HUES64 (cell line): Measurements from ENCODE around the gene PTTG1.

Experiments used
- H3K27ac ChIP-seq: 2 replicates; pipeline ENCODE4 v1.7.0; 2013; ENCODE audit warnings: low read depth, low read length, inconsistent platforms
- H3K27me3 ChIP-seq: 2 replicates; pipeline ENCODE4 v1.6.1; 2013; ENCODE audit warnings: mild to moderate bottlenecking, low read length; ENCODE audit not compliant: insufficient read depth
- H3K36me3 ChIP-seq: 2 replicates; pipeline ENCODE4 v1.6.1; 2013; ENCODE audit warnings: mild to moderate bottlenecking, low read length; ENCODE audit not compliant: insufficient read depth
- H3K4me1 ChIP-seq: 2 replicates; pipeline ENCODE4 v1.6.1; 2013; ENCODE audit warnings: mild to moderate bottlenecking, low read length, moderate library complexity; ENCODE audit not compliant: insufficient read depth
- H3K4me3 ChIP-seq: 2 replicates; pipeline ENCODE4 v1.5.1; 2013; ENCODE audit warnings: mild to moderate bottlenecking, low read length, moderate library complexity
- H3K9ac ChIP-seq: 2 replicates; pipeline ENCODE4 v1.6.1; 2013; ENCODE audit warnings: mild to moderate bottlenecking, low read depth, low read length
- H3K9me3 ChIP-seq: 2 replicates; pipeline ENCODE4 v1.6.1; 2013; ENCODE audit warnings: low read depth, low read length; ENCODE audit not compliant: insufficient read depth
- WGBS: fragments of 150-250, 120-280 bp; methylation state at CpG from one replicate; pipeline ENCODE4 v1.1.7; 2013; ENCODE audit warnings: missing lambda C conversion rate; 5-methylcytosine and 5-hydroxymethylcytosine counted together

PTTG1 gene

DNA sequence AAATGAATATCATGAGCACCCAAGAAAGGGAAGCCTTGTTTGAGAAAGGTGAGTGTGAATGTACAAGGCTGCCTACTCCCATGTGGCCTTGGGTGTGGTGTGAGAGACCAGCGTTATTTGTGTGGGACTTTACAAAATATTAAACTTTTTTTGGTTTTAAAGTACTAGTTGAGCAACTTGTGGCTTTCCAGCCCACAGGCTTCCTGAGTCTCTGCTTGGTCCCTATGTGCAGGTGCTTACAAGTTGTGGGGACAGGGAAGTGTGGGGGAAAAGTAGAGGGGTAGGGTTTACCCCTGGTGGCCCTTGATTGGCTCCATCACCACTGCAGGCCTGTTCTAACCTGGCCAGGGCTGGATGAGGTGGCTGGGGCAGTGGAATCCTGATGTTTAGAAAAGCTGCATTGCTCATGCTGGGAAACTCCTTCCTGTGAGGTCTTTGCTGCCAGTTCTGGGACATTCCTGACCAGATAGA, 19.7 kb downstream of the PTTG1 start:
- Histone ChIP-seq H3K9ac (no peak overlapping the region), H3K9me3 (no peaks in the 10 kb centered on the region), H3K4me1 (no peaks in the 10 kb centered on the region; the same call in 1 of the 2 replicates), H3K36me3 (no peaks in the 10 kb centered on the region), H3K4me3 (no peak overlapping the region), H3K27ac (no peak overlapping the region), H3K27me3 (no peaks in the 10 kb centered on the region)
- 75% methylated on average over 1 of the region's 1 CpG for WGBS

DNA sequence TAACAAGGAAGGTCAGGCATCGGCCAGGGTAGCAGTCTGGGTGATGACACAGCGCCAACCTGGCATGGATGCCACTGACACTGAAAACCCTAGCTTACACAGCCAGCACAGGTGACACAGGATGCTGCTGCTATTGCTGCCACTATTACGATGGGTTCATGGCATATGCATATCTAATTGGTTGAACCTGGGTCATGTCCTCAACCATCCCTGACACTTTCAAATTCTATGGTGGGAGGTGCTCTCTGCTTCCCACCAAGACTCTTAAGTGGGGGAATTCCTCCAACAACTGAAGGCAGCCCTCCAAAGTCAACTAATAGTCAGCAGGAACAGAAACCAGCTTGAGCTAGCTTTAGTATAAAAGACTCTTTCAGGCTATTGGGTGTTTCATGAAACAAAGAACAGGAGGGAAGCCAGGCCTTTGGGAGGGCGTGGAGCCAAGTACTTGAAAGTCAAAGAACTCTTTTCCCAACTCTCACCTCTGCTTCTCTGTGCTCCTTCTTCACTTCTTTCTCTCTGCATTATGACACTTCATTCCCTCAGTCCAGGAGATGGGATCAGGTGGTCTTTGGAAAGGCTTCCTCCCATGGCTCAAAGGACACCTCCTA, 21.3 kb downstream of the PTTG1 start:
- 92% methylated on average over 4 of the region's 4 CpGs for WGBS
- no peaks in the 10 kb centered on the region for H3K27me3 ChIP-seq

DNA sequence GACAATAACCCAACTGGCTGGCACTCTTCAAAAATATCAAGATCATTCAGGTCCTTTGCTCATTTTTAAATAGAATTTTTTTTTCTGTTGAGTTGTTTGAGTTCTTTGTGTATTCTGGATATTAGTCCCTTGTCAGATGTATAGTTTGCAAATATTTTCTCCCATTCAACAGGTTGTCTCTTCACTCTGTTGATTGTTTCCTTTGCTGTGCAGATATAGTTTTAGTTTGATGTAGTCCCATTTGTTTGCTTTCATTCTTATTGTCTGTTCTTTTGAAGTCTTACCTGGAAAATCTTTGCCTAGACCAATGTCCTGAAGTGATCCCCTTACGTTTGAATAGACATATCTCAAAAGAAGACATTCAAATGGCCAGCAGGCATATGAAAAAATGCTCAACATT, 22.8 kb downstream of the PTTG1 start:
- no peaks in the 10 kb centered on the region; the same call in 1 of the 2 replicates for H3K4me1 ChIP-seq
- H3K27me3 ChIP-seq, result no peaks in the 10 kb centered on the region
- no peaks in the 10 kb centered on the region for H3K9me3 ChIP-seq
- H3K4me3 ChIP-seq, result no peak overlapping the region
- H3K36me3 ChIP-seq, result no peaks in the 10 kb centered on the region
- no peak overlapping the region for H3K9ac ChIP-seq
- H3K27ac ChIP-seq, result no peak overlapping the region
- WGBS, result 89% methylated on average over 1 of the region's 1 CpG

More for the DNA sequence above, 21.3 kb downstream of the PTTG1 start:
- H3K4me1 ChIP-seq, result no peaks in the 10 kb centered on the region; the same call in 1 of the 2 replicates
- H3K27ac ChIP-seq, result no peak overlapping the region
- H3K36me3 ChIP-seq, result no peaks in the 10 kb centered on the region
- H3K9me3 ChIP-seq, result no peaks in the 10 kb centered on the region
- no peak overlapping the region for H3K4me3 ChIP-seq
- H3K9ac ChIP-seq, result no peak overlapping the region

DNA sequence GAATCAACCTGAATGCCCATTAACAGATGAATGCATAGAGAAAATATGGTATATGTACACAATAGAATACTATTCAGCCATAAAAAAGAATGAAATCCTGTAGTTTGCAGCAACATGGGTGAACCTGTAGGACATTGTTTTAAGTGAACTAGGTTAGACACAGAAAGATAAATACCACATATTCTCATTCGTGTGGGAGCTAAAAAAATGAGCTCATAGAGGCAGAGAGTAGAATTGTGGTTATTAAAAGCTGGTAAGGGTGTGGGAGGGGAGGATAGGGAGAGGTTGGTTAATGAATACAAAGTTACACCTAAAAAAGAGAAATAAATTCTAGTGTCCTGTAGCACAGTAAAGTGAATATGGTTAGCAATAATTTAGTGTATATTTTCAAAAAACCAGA, 23.5 kb downstream of the PTTG1 start:
- Histone ChIP-seq H3K27me3 (no peaks in the 10 kb centered on the region), H3K4me1 (no peaks in the 10 kb centered on the region; the same call in 1 of the 2 replicates), H3K4me3 (no peak overlapping the region), H3K27ac (no peak overlapping the region), H3K9me3 (no peaks in the 10 kb centered on the region), H3K9ac (no peak overlapping the region), H3K36me3 (no peaks in the 10 kb centered on the region)
- WGBS, result 100% methylated on average over 1 of the region's 1 CpG

DNA sequence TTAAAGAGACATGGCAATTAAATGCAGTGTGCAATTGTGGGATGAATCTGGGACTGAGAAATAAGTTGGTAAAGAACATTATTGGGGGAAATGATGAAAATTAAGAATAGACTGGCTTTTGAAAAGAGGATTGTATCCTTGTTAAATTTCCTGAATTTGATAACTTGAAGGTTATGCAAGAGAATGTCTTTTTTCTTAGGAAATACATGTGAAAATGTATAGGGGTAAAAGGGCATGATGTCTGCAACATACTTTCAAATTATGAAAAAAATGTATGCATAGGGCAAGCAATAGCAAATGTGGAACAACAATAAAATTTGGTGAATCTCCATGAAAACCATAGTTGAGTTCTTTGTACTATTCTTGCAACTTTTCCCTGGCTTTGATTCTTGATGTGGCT, 24.1 kb downstream of the PTTG1 start:
- Histone ChIP-seq H3K9me3 (no peaks in the 10 kb centered on the region), H3K9ac (no peak overlapping the region), H3K4me3 (no peak overlapping the region), H3K36me3 (no peaks in the 10 kb centered on the region), H3K27ac (no peak overlapping the region), H3K4me1 (no peaks in the 10 kb centered on the region; the same call in 1 of the 2 replicates), H3K27me3 (no peaks in the 10 kb centered on the region)

DNA sequence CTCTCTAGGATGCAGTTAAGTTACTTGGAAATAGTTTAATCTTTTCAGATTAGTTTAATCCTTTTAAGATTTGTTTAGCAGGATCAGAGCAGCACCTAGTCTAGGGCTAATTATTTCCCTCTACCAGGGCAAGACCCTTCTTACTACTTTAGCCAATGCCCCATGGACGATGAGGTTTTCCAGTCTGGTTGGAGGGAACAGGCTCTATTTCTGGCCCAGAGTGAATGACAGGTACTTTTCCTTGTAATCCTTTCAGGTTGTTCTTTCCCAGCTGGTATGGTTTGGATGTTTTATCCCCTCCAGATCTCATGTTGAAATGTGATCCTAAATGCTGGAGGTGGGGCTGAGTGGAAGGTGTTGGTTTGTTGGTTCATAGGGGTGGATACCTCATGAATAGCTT, 27.2 kb downstream of the PTTG1 start:
- no peak overlapping the region for H3K9ac ChIP-seq
- H3K9me3 ChIP-seq, result no peaks in the 10 kb centered on the region
- no peaks in the 10 kb centered on the region for H3K27me3 ChIP-seq
- no peak overlapping the region for H3K27ac ChIP-seq
- no peak overlapping the region for H3K4me3 ChIP-seq
- no peaks in the 10 kb centered on the region for H3K4me1 ChIP-seq
- 84% methylated on average over 1 of the region's 1 CpG for WGBS
- no peaks in the 10 kb centered on the region for H3K36me3 ChIP-seq

DNA sequence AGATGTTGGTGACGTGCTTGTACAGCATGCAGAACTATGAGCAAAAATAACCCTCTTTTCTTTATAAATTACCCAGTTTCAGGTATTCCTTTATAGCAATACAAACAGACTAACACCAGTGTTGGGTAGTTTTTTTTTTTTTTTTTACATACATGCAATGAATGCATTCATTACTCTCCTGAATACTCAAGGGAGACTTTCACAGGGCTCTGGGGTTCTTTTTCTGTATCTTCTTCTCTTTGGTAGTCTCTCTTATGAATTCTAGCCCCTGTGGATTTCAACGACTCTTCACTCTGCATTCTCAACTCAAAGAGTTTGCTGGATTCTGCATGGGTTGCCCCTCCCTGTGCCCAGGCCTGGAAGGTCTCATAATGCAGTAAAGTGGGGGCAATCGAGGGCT, 27.8 kb downstream of the PTTG1 start:
- 95% methylated on average over 3 of the region's 3 CpGs for WGBS
- no peak overlapping the region for H3K9ac ChIP-seq

DNA sequence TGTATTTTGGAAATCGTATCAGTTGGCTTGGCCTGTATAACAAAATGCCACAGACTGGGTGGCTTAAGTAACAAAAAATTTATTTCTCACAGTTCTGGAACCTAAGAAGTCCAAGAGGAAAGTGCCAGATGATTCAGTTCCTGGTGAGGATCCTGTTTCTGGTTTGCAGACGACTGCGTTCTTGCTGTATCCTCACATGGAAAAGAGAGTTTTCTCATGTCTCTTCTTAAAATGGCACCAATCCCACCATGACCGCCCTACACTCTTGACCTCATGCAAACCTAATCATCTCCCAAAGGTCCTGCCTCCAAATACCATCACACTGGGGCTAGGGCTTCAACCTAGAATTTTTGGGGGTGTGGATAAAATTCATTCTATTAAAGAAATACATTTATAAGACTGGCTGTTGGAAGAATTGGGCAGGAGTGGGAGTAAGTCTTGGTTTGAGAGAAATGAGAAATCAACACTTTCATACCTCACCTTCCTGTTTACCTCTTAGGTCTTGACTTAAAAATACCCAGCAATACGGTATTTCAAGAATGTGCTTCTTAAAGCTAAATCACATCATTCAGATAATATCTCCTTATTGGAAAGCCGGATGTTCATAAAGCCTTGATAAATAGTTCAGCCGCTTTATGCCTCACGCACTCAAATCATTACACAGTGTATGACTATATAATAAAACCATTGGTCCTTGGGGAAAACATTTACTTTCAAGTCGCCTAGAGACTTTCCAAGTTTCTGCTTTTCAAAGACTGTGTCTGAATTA, 28.7 kb downstream of the PTTG1 start:
- Histone ChIP-seq H3K27me3 (no peaks in the 10 kb centered on the region), H3K27ac (no peak overlapping the region), H3K4me3 (no peak overlapping the region), H3K36me3 (no peaks in the 10 kb centered on the region), H3K4me1 (no peaks in the 10 kb centered on the region), H3K9ac (no peak overlapping the region), H3K9me3 (no peaks in the 10 kb centered on the region)
- 91% methylated on average over 8 of the region's 9 CpGs for WGBS

More for the DNA sequence above, 27.8 kb downstream of the PTTG1 start:
- H3K4me3 ChIP-seq, result no peak overlapping the region
- no peak overlapping the region for H3K27ac ChIP-seq
- H3K4me1 ChIP-seq, result no peaks in the 10 kb centered on the region
- no peaks in the 10 kb centered on the region for H3K36me3 ChIP-seq
- no peaks in the 10 kb centered on the region for H3K27me3 ChIP-seq
- H3K9me3 ChIP-seq, result no peaks in the 10 kb centered on the region

DNA sequence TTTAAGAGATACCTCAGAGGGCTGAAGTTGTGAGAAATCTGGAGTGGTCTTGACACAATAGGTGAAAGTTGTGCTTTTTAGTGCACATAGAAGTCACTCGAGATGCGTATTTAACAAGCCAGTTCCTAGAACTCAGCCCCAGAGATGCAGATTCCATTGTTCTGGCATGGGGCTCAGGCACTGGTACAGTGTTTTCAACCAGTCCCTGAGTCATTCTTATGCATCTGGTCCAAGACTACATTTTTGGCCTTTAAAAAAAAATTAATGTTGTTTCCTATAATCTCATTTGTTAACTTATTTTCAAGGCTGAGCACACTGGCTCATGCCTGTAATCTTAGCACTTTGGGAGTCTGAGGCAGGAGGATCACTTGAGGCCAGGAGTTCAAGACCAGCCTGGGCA, 29.6 kb downstream of the PTTG1 start:
- Histone ChIP-seq H3K27ac (no peak overlapping the region), H3K9ac (no peak overlapping the region), H3K4me3 (no peak overlapping the region), H3K4me1 (no peaks in the 10 kb centered on the region), H3K36me3 (no peaks in the 10 kb centered on the region), H3K9me3 (no peaks in the 10 kb centered on the region), H3K27me3 (no peaks in the 10 kb centered on the region)
- 95% methylated on average over 2 of the region's 2 CpGs for WGBS

DNA sequence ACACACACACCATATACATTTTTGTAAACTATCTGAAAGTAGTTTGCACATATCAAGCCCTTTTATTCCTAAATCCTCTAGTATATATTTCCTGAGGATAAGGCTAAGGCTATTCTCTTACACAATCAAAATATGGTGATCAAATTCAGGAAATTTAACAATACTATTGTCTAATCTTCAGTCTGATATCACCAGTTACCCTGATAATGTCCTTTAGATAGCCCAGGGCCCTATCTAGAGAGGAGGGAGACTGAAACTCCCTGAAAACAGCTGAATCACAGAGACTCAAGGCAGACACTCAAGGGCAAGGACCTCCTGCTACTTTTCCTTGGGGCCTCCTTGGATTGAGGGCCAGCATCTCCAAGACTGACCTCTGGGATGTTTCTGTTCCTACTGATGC, 30.4 kb downstream of the PTTG1 start:
- H3K27ac ChIP-seq, result no peak overlapping the region
- no peak overlapping the region for H3K9ac ChIP-seq
- H3K9me3 ChIP-seq, result no peaks in the 10 kb centered on the region
- no peaks in the 10 kb centered on the region for H3K36me3 ChIP-seq
- H3K4me1 ChIP-seq, result no peaks in the 10 kb centered on the region
- no peaks in the 10 kb centered on the region for H3K27me3 ChIP-seq
- no peak overlapping the region for H3K4me3 ChIP-seq

DNA sequence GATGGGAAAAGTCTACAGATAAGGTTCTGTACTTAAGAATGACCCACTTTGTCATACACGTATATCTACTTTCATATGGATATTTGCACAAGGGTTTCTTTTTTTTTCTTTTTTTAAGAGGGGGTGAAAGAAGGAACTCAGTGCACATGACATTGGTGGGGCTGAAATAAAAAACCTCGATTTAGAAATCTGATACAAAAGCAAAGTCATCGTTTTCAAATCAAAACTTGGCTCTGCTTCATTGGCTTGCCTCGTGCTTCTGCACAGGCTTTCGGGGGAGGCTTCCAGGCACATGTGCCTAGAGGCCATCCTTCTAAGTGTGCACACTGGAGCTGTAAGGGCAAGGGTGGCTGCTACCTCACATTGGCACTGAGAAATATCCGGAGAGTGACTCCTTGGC, 31.1 kb downstream of the PTTG1 start:
- H3K27me3 ChIP-seq, result no peaks in the 10 kb centered on the region
- no peak overlapping the region for H3K4me3 ChIP-seq
- no peaks in the 10 kb centered on the region for H3K9me3 ChIP-seq
- H3K9ac ChIP-seq, result no peak overlapping the region
- H3K27ac ChIP-seq, result no peak overlapping the region
- H3K4me1 ChIP-seq, result no peaks in the 10 kb centered on the region
- H3K36me3 ChIP-seq, result no peaks in the 10 kb centered on the region
- 93% methylated on average over 5 of the region's 6 CpGs for WGBS
